ENCODE results near the gene PEPD. TPM values are rescaled to one million over a fixed set of nuclear protein-coding genes. Genes with fewer than 3 reads are reported as not detected.

Gene PEPD
- total RNA-seq, 1 donor from 2014 or later = 49.7 TPM

- peak in 1 of 2 experiments; percentile 61 for DNase-seq (ENCODE audit: low spot score in 2 of 2, unreplicated experiment in 2 of 2)
- peaks cover 64% of the 10 kb centered on the region for H3K4me1 Mint-ChIP-seq
- peaks cover 11% of the 10 kb centered on the region for H3K27me3 Mint-ChIP-seq (ENCODE audit: low read depth)
- no peaks in the 10 kb centered on the region for H3K36me3 Mint-ChIP-seq
- H3K4me3 Mint-ChIP-seq = no peak overlapping the region
- no peaks in the 10 kb centered on the region for H3K9me3 Mint-ChIP-seq
- peak overlapping the region; percentile 81 for H3K27ac Mint-ChIP-seq
- no peak for TF ChIP-seq CTCF (IDR thresholded peaks at IDR 0.05; ENCODE audit: unreplicated experiment)
Measured at GRCh38 chr19:33437393-33437820, 84.2 kb downstream of the PEPD start.

- peak overlapping the region; percentile 81 for H3K27ac Mint-ChIP-seq
- no peak for TF ChIP-seq CTCF (IDR thresholded peaks at IDR 0.05; ENCODE audit: unreplicated experiment)
- peaks cover 11% of the 10 kb centered on the region for H3K27me3 Mint-ChIP-seq (ENCODE audit: low read depth)
- DNase-seq (ENCODE audit: low spot score in 2 of 2, unreplicated experiment in 2 of 2) = no peak
- no peaks in the 10 kb centered on the region for H3K36me3 Mint-ChIP-seq
- H3K4me3 Mint-ChIP-seq = no peak overlapping the region
- no peaks in the 10 kb centered on the region for H3K9me3 Mint-ChIP-seq
- peaks cover 69% of the 10 kb centered on the region for H3K4me1 Mint-ChIP-seq
Measured at GRCh38 chr19:33436360-33437345, 84.9 kb downstream of the PEPD start.

- Mint-ChIP-seq H3K4me1 (peaks cover 74% of the 10 kb centered on the region), H3K27me3 (ENCODE audit: low read depth) (peaks cover 12% of the 10 kb centered on the region), H3K27ac (peak overlapping the region; percentile 78), H3K9me3 (no peaks in the 10 kb centered on the region), H3K36me3 (no peaks in the 10 kb centered on the region), H3K4me3 (no peak overlapping the region)
- TF ChIP-seq CTCF (IDR thresholded peaks at IDR 0.05; ENCODE audit: unreplicated experiment) = no peak
- no peak for DNase-seq (ENCODE audit: low spot score in 2 of 2, unreplicated experiment in 2 of 2)
Measured at GRCh38 chr19:33435706-33436359, 85.8 kb downstream of the PEPD start.

- TF ChIP-seq CTCF (IDR thresholded peaks at IDR 0.05; ENCODE audit: unreplicated experiment) = no peak
- no peak for DNase-seq (ENCODE audit: low spot score in 2 of 2, unreplicated experiment in 2 of 2)
- Mint-ChIP-seq H3K9me3 (no peaks in the 10 kb centered on the region), H3K4me1 (peaks cover 72% of the 10 kb centered on the region), H3K4me3 (no peak overlapping the region), H3K27me3 (ENCODE audit: low read depth) (peaks cover 9% of the 10 kb centered on the region), H3K27ac (peak overlapping the region; percentile 78), H3K36me3 (no peaks in the 10 kb centered on the region)
Measured at GRCh38 chr19:33434886-33435705, 86.5 kb downstream of the PEPD start.
